Tibial artery (tissue), 4 donors: Measurements from ENCODE around the gene CAGE1.

Source experiments
- DNase-seq, 2 donors: peaks; one replicate each; pipeline ENCODE4 v3.0.0-alpha.2; 2019
- H3K27ac ChIP-seq, 2 donors: fragments of 200-600 bp; sonication (generic) in 1 of 2; 1 replicate in 1 of 2; 2 replicates in 1 of 2; pipeline ENCODE4 v1.5.1; 2018 to 2019; ENCODE audit warnings: mild to moderate bottlenecking in 1 of 2
- H3K27me3 ChIP-seq, 2 donors: fragments of 200-600 bp; sonication (generic) in 1 of 2; one replicate each; pipeline versions ENCODE4 v1.5.1 to v1.6.0; 2016 to 2019
- H3K36me3 ChIP-seq, 3 donors: fragments of 200-600 bp; sonication (generic) in 2 of 3; one replicate each; pipeline ENCODE4 v1.5.1; 2016 to 2019; ENCODE audit warnings: mild to moderate bottlenecking in 2 of 3
- H3K4me1 ChIP-seq, 4 donors: fragments of 200-600 bp; sonication (generic) in 2 of 4; 1 replicate in 3 of 4; 2 replicates in 1 of 4; pipeline ENCODE4 v1.5.1; 2016 to 2019
- H3K4me3 ChIP-seq, 2 donors: fragments of 200-600 bp; sonication (generic) in 1 of 2; 1 replicate in 1 of 2; 2 replicates in 1 of 2; pipeline ENCODE4 v1.5.1; 2018 to 2019; ENCODE audit warnings: mild to moderate bottlenecking in 2 of 2
- H3K9me3 ChIP-seq, 3 donors: fragments of 200-600 bp; sonication (generic) in 1 of 3; one replicate each; pipeline ENCODE4 v1.5.1; 2016 to 2019
- intact Hi-C: fragments of 100-400 bp; cut with DNase I; formaldehyde crosslinking; loops from one replicate; pipeline ENCODE4 v1.15.0; 2023; ENCODE audit warnings: low total_unique reads
- TF ChIP-seq, protein P1 (sequence below), 2 experiments: fragments of 200-600 bp in 1 of 2; fragments of 450-650 bp in 1 of 2; IDR thresholded peaks; one replicate each; pipeline ENCODE4 v1.5.1; 2017 to 2019; ENCODE audit warnings: antibody characterized with exemption in 2 of 2, mild to moderate bottlenecking in 1 of 2, moderate library complexity in 1 of 2

Gene CAGE1

DNA sequence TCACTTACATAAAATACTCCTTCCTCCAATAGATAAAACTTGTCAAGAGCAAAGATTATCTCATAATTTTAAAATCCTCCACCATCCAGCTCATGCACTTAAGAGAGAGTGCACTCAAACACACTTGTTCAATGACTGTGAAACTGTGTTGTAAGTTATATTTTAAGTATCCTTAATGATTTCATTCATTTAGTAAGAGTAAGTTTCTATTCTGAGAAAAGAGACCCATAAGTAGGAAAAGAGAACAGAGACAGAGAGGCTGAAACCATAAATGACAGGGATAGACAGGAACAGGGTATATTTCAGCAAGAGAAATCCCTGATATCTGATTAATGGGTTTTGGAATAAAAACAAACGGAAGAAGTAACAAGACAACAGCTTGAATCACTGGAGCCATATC is 84.7 kb downstream of the CAGE1 start:
- Histone ChIP-seq H3K27ac (no peak overlapping the region), H3K27me3 (no peaks in the 10 kb centered on the region), H3K4me1 (peaks cover 0 to 11% (median 1%) of the 10 kb centered on the region in 4 donors), H3K4me3 (no peak overlapping the region), H3K9me3 (no peaks in the 10 kb centered on the region), H3K36me3 (peaks cover 41 to 96% (median 69%) of the 10 kb centered on the region in 3 donors)
- no peak for DNase-seq
- intact Hi-C loops = loop anchor here (10.0 kb wide), 1 partner anchor 280 kb away; no protein-coding TSS in a partner anchor
- TF ChIP-seq, protein P1, sequence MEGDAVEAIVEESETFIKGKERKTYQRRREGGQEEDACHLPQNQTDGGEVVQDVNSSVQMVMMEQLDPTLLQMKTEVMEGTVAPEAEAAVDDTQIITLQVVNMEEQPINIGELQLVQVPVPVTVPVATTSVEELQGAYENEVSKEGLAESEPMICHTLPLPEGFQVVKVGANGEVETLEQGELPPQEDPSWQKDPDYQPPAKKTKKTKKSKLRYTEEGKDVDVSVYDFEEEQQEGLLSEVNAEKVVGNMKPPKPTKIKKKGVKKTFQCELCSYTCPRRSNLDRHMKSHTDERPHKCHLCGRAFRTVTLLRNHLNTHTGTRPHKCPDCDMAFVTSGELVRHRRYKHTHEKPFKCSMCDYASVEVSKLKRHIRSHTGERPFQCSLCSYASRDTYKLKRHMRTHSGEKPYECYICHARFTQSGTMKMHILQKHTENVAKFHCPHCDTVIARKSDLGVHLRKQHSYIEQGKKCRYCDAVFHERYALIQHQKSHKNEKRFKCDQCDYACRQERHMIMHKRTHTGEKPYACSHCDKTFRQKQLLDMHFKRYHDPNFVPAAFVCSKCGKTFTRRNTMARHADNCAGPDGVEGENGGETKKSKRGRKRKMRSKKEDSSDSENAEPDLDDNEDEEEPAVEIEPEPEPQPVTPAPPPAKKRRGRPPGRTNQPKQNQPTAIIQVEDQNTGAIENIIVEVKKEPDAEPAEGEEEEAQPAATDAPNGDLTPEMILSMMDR (IDR thresholded peaks at IDR 0.05) = no peak

DNA sequence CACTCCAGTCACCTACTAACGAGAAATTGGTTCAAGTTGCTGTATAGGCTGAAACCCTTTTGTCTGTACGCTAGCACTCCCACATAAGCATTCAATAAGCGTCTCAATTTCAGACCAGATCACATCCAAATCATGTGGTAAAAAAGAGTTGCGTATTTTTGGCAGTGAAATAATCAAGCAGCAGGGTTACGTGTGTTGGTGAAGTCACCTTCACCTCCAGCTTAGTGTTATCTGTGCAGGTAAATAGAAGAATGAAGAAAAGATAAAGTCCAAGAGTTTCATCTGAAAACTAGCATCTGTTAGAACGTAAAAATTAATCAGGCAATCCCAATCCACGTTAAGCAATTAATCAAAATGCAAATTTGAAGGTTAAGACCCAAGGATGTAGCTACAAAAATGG is 87.8 kb downstream of the CAGE1 start:
- peaks cover 67 to 96% (median 79%) of the 10 kb centered on the region in 3 donors for H3K36me3 ChIP-seq
- intact Hi-C loops = loop anchor here (10.0 kb wide), 1 partner anchor 283 kb away; no protein-coding TSS in a partner anchor

DNA sequence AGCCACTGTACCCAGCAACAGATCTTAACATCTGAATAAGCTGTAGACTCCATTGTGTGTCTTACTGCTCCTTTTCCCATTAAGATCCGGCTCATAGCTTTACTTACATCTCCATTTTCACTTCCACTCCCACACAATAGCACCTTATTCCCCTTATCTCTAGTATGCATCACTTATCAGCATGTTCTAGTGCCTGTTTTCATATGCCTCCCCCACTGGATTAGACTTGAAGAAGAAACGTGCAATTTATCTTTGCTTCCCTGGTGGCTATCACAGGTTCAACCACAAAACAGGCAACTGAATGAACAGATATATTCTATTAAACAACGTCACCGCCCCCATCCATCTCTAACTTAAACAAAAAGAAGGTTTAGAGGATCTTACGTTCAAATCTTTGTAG is 88.6 kb downstream of the CAGE1 start:
- no peaks in the 10 kb centered on the region for H3K9me3 ChIP-seq
- intact Hi-C loops = loop anchor here (10.0 kb wide), 1 partner anchor 284 kb away; no protein-coding TSS in a partner anchor
- TF ChIP-seq, protein P1 (IDR thresholded peaks at IDR 0.05) = no peak
- no peaks in the 10 kb centered on the region for H3K27me3 ChIP-seq
- peaks cover 74 to 92% (median 82%) of the 10 kb centered on the region in 3 donors for H3K36me3 ChIP-seq
- DNase-seq = no peak
- no peaks in the 10 kb centered on the region for H3K4me1 ChIP-seq
- H3K4me3 ChIP-seq = no peak overlapping the region
- no peak overlapping the region for H3K27ac ChIP-seq

More for the DNA sequence above, 87.8 kb downstream of the CAGE1 start:
- Histone ChIP-seq H3K27me3 (no peaks in the 10 kb centered on the region), H3K9me3 (no peaks in the 10 kb centered on the region), H3K4me3 (no peak overlapping the region), H3K27ac (no peak overlapping the region), H3K4me1 (no peaks in the 10 kb centered on the region)
- DNase-seq = no peak
- TF ChIP-seq, protein P1 (IDR thresholded peaks at IDR 0.05) = no peak

DNA sequence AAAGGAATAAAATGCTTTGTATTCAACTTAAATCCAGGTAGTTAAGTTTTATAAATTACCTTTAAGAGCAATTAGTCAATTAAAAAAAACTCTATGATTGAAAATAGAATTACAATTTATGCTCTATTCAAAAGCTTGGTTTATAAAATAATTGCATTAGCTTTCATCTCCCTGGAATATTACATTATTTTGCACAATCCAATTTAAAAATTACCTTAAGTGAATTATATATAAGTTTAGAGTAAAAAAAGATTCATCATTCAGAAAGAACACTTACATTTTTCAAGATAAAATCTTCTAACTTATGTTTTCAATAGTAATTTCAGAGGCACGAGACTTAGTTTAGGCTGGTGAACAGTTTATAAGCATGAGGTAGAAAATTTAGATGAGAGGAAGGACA is 91.4 kb downstream of the CAGE1 start:
- H3K9me3 ChIP-seq = no peaks in the 10 kb centered on the region
- DNase-seq = no peak
- no peaks in the 10 kb centered on the region for H3K27me3 ChIP-seq
- H3K27ac ChIP-seq = no peak overlapping the region
- peaks cover 73 to 86% (median 85%) of the 10 kb centered on the region in 3 donors for H3K36me3 ChIP-seq
- H3K4me3 ChIP-seq = no peak overlapping the region
- TF ChIP-seq, protein P1 (IDR thresholded peaks at IDR 0.05) = no peak
- intact Hi-C loops = no loop called here
- no peaks in the 10 kb centered on the region for H3K4me1 ChIP-seq

DNA sequence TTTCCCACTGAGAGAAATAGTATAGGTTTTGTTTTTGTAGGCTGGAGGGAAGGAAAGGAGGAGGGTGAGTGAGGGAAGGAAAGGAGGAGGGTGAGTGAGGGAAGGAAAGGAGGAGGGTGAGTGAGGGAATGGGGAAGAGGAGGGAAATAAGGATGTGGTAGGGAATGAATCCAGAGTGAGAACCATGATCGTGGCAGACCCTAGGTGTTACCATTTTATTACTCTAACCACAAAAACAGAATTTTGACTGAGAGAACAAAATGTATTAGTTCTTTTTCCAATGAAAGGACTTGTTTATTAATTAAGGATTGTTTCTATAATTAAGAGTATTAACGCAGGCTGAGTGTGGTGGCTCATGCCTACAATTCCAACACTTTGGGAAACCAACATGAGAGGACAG is 92.9 kb downstream of the CAGE1 start:
- Histone ChIP-seq H3K9me3 (no peaks in the 10 kb centered on the region), H3K27me3 (no peaks in the 10 kb centered on the region), H3K4me3 (no peak overlapping the region), H3K4me1 (no peaks in the 10 kb centered on the region), H3K27ac (no peak overlapping the region), H3K36me3 (peaks cover 66 to 88% (median 85%) of the 10 kb centered on the region in 3 donors)
- TF ChIP-seq, protein P1 (IDR thresholded peaks at IDR 0.05) = no peak
- intact Hi-C loops = no loop called here
- DNase-seq = no peak

DNA sequence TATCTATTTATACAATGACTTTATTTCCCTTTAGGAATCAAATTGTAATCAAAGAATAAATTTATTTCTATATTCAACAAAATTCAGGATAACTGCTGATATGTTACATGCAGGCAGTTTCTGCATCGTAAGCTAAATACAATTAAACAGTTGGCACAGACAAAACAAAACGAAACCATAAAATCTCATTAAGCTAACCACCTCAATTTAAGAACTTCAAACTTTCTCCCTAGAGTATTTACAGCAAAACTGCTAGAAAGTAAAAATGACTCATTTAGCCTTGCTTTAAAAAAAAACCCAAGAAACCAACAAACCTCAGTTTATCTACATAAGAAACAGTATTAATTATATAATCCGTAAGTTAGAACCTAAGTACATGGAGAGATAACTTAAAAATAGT is 93.6 kb downstream of the CAGE1 start:
- no peaks in the 10 kb centered on the region for H3K9me3 ChIP-seq
- DNase-seq = no peak
- peaks cover 67 to 88% (median 84%) of the 10 kb centered on the region in 3 donors for H3K36me3 ChIP-seq
- intact Hi-C loops = no loop called here
- H3K27ac ChIP-seq = no peak overlapping the region
- H3K4me1 ChIP-seq = no peaks in the 10 kb centered on the region
- TF ChIP-seq, protein P1 (IDR thresholded peaks at IDR 0.05) = no peak
- no peak overlapping the region for H3K4me3 ChIP-seq
- no peaks in the 10 kb centered on the region for H3K27me3 ChIP-seq
